Activated CD8-positive, alpha-beta memory T cell treated with anti-CD3 and anti-CD28 coated beads, Interleukin-2, amount 50 U/mL, for 1 hour (primary cell): Measurements from ENCODE around the gene TMA7.

Experiments
- DNase-seq: peaks from one replicate; pipeline ENCODE4 v3.0.0-alpha.2; 2020; ENCODE audit errors: extremely low read depth

The TMA7 gene

GRCh38 chr3:48408823-48409281 lies 31.2 kb upstream of the TMA7 start:
- no peak for DNase-seq

- no peak for DNase-seq
These were observed 30.5 kb upstream of the TMA7 start for GRCh38 chr3:48409291-48410201.

GRCh38 chr3:48410205-48411040 lies 29.6 kb upstream of the TMA7 start:
- no peak for DNase-seq

GRCh38 chr3:48411041-48411588 lies 28.9 kb upstream of the TMA7 start:
- DNase-seq = no peak

- no peak for DNase-seq
These were observed 28.3 kb upstream of the TMA7 start for GRCh38 chr3:48411606-48412374.

- no peak for DNase-seq
These were observed 27.6 kb upstream of the TMA7 start for GRCh38 chr3:48412375-48413001.

GRCh38 chr3:48413086-48413485 lies 27.0 kb upstream of the TMA7 start:
- no peak for DNase-seq

GRCh38 chr3:48413611-48414010 lies 26.4 kb upstream of the TMA7 start:
- DNase-seq = no peak

- no peak for DNase-seq
These were observed 25.4 kb upstream of the TMA7 start for GRCh38 chr3:48414376-48415250.

GRCh38 chr3:48415251-48415953 lies 24.7 kb upstream of the TMA7 start:
- no peak for DNase-seq

- no peak for DNase-seq
These were observed 24.0 kb upstream of the TMA7 start for GRCh38 chr3:48416091-48416505.

- DNase-seq = no peak
These were observed 23.5 kb upstream of the TMA7 start for GRCh38 chr3:48416546-48416945.

- no peak for DNase-seq
These were observed 22.4 kb upstream of the TMA7 start for GRCh38 chr3:48417529-48418108.

GRCh38 chr3:48418140-48418539 lies 21.9 kb upstream of the TMA7 start:
- no peak for DNase-seq

- DNase-seq = no peak
These were observed 21.4 kb upstream of the TMA7 start for GRCh38 chr3:48418651-48419050.

GRCh38 chr3:48419149-48419548 lies 20.9 kb upstream of the TMA7 start:
- DNase-seq = no peak

GRCh38 chr3:48419597-48419996 lies 20.5 kb upstream of the TMA7 start:
- DNase-seq = no peak

GRCh38 chr3:48420561-48420960 lies 19.5 kb upstream of the TMA7 start:
- no peak for DNase-seq

GRCh38 chr3:48422272-48422671 lies 17.8 kb upstream of the TMA7 start:
- DNase-seq = no peak
